ENCODE results near the gene ADRB1.

Gene ADRB1

GRCh38 chr10:114017873-114018272, 25.8 kb upstream of the ADRB1 start:
- ChIA-PET CTCF (interaction anchor here (0.7 to 2.4 kb wide), 11 partner anchors 9 to 64 kb away, joined by 3 to 8 read pairs (median 4); no protein-coding TSS in a partner anchor), POLR2A (no interaction called here)
- no peak for TF ChIP-seq CTCF (IDR thresholded peaks at IDR 0.05; ENCODE audit: control extremely low read depth, extremely low read depth, low read depth, missing control alignments)

DNA sequence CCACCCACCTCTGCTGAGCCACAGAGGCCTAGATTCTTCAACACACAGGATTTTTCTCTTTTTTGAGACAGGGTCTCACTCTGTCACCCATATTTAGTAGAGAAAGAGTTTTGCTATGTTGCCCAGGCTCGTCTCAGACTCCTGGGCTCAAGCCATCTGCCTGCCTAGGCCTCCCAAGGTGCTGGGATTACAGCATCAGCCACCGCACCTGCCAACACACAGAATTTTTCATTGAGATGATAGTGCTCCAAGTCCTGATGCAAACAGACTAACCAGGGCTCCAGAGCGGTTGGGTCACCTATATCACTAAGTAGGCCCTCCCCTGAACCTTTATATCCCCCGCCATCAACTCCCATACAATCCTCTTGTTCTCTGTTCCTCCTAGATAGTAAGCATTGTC, 24.4 kb upstream of the ADRB1 start:
- POLR2A ChIA-PET = no interaction called here
- no peak for DNase-seq (ENCODE audit: extremely low spot score)
- no peak for TF ChIP-seq CTCF (IDR thresholded peaks at IDR 0.05; ENCODE audit: control extremely low read depth, extremely low read depth, low read depth, missing control alignments)
- CTCF ChIA-PET = interaction anchor here (1.5 kb wide), 1 partner anchor 17 kb away, joined by 4 read pairs; no protein-coding TSS in a partner anchor

More at GRCh38 chr10:114017873-114018272, 25.8 kb upstream of the ADRB1 start:
- no peak for DNase-seq (ENCODE audit: extremely low spot score)

- CTCF ChIA-PET = no interaction called here
- no peak for TF ChIP-seq CTCF (IDR thresholded peaks at IDR 0.05; ENCODE audit: control extremely low read depth, extremely low read depth, low read depth, missing control alignments)
- POLR2A ChIA-PET = no interaction called here
- DNase-seq (ENCODE audit: extremely low spot score) = no peak
These were observed 22.5 kb upstream of the ADRB1 start for GRCh38 chr10:114021154-114021553.

DNA sequence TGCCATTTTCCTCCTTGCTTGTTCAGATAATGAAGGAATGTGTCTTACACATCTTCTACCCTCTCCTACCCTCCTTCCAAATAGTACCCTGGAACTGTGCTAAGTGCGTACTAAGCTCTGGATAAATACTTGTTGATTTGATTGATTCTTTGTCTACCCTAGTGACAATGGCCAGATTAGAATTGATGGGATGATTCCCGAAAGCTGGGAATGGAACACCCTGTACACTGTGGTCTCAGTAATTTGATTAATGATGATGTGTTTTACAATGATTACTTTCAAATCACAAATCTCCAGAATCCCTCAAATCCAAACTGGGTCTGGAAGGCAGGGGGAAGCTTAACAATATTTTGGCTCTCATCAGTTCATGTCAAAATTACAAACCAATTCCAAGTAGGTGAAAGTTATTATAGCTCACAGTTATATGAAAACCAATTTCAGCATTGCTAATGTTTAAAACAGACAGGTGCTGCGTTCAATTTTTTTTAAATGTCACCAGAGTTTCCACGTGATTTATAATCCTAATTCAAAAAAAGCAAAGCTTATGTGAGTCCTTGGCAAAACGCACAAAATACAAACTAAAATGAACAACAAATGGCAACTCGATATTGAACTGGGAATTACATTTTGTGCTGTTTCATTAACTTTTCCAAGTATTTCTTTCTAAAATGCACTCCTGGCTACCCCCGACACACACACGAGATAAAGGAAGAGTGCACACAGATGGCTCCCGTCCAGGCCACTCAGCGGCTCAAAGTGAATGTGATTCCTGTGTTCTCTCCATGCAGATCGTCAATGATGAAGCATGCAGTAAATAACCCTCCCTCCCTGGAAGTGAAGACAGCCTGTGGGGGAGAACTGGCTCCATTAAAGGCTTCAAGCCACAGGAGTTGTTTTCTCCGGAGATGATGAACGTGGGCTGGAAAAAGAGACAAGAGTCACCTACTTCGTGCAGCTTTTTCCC, 21.7 kb upstream of the ADRB1 start:
- POLR2A ChIA-PET = no interaction called here
- no peak for TF ChIP-seq CTCF (IDR thresholded peaks at IDR 0.05; ENCODE audit: control extremely low read depth, extremely low read depth, low read depth, missing control alignments)
- no peak for DNase-seq (ENCODE audit: extremely low spot score)
- CTCF ChIA-PET = interaction anchor here (1.0 kb wide), 1 partner anchor 14 kb away, joined by 3 read pairs; no protein-coding TSS in a partner anchor

GRCh38 chr10:114022766-114023597, 20.7 kb upstream of the ADRB1 start:
- ChIA-PET CTCF (no interaction called here), POLR2A (no interaction called here)
- DNase-seq (ENCODE audit: extremely low spot score) = no peak
- no peak for TF ChIP-seq CTCF (IDR thresholded peaks at IDR 0.05; ENCODE audit: control extremely low read depth, extremely low read depth, low read depth, missing control alignments)
